ENCODE results near the gene DLL1.

Gene DLL1

DNA sequence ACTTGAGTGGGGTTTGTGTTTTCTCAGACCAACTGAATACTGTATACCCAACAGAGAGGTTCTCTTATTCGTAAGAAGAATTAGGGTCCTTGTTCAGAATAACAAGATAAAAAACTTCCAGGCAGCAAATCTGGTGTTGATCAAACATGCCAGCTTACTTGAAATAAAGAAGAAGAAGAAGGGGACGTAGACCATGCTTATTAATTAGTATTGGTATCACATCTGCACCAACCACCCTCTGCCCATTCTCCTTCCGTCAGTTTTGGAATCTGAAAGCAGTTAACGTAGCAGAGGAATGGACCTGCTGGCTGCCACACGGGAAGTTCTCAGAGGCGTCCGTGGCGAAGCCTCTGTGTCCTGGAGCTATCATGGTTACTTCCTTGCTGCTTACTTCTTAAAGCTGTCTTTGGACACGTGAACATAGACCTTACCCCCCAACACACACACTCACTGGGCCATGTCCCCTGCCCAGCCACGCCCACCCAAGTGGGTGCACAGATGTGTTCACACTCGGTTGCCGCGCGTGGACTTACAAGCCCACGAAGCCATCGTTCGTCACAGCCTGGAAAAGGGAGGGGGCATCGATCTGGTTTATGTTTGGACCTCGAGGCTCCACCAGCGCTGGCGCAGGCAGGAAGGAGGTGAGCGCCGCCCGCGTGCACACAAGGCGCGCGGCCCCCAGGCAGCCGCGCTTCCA, 4.1 kb upstream of the DLL1 start:
- TF ChIP-seq, protein P1, sequence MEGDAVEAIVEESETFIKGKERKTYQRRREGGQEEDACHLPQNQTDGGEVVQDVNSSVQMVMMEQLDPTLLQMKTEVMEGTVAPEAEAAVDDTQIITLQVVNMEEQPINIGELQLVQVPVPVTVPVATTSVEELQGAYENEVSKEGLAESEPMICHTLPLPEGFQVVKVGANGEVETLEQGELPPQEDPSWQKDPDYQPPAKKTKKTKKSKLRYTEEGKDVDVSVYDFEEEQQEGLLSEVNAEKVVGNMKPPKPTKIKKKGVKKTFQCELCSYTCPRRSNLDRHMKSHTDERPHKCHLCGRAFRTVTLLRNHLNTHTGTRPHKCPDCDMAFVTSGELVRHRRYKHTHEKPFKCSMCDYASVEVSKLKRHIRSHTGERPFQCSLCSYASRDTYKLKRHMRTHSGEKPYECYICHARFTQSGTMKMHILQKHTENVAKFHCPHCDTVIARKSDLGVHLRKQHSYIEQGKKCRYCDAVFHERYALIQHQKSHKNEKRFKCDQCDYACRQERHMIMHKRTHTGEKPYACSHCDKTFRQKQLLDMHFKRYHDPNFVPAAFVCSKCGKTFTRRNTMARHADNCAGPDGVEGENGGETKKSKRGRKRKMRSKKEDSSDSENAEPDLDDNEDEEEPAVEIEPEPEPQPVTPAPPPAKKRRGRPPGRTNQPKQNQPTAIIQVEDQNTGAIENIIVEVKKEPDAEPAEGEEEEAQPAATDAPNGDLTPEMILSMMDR (IDR thresholded peaks at IDR 0.05; ENCODE audit: extremely low read depth, missing control alignments), result no peak
- DNase-seq (ENCODE audit: low spot score), result peak; percentile 56

DNA sequence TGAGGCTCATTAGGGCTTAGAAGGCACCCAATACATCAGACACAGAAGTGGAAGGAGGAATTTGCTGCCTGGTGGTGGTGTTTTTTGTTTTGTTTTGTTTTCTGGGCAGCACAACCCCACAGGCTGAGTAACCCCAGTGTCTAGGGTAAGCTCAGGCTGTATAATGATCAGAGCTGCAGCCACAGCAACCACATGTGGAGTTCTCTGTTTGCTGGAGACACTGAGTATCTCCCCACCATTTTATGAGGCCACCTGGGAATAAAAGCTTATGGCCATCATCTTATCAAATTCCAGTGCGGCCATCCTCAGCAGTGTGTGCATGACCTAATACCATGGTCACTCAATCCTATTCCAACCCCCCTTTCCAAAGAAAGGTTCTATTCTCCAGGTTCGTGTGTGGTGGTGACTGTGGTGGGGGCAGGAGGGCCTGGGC, 3.4 kb upstream of the DLL1 start:
- DNase-seq (ENCODE audit: low spot score), result no peak

DNA sequence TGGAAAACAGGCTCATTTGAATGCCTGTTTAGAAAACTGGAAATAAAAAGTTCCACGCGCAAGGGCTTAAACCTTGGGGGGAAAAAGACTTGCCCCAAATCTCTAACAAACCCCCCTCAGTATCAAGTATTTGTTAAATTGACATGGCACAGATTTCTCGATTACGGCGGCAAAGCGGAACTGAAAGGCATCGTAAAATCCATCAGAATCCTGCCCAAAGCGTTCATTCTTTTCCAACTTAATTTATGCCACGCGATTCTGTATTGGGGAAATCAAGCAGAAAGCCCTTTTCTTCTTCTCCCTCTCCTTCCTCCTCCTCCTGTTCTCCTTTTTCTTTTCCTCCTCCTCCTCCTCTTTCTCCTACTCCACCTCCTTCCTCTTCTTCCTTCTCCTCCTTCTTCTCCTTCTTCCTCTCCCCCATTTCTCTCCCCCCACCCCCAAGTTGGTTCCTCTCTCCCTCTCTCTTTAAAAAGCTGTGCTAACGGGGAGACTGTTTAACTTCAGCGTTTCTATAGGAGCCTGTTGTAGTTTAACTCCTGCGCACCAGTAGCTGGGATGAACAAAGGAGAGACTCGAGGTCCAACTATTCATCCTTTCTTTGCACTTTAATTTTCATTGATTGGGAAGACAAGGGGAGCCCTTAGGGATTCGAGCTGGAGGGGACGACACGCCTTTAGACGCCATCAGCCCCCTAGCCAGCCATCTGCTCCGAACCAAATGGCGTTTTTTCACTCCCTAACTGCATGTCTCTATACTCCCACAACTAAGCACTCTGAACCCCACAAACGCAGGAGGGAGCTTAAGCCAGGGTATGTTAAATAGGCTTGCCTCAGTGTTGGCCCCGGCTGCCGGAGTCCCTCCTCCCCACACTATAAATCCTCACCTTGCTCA, 2.7 kb upstream of the DLL1 start:
- TF ChIP-seq, protein P1 (IDR thresholded peaks at IDR 0.05; ENCODE audit: extremely low read depth, missing control alignments), result no peak
- no peak for DNase-seq (ENCODE audit: low spot score)

More for the DNA sequence above, 3.4 kb upstream of the DLL1 start:
- TF ChIP-seq, protein P1 (IDR thresholded peaks at IDR 0.05; ENCODE audit: extremely low read depth, missing control alignments), result no peak

DNA sequence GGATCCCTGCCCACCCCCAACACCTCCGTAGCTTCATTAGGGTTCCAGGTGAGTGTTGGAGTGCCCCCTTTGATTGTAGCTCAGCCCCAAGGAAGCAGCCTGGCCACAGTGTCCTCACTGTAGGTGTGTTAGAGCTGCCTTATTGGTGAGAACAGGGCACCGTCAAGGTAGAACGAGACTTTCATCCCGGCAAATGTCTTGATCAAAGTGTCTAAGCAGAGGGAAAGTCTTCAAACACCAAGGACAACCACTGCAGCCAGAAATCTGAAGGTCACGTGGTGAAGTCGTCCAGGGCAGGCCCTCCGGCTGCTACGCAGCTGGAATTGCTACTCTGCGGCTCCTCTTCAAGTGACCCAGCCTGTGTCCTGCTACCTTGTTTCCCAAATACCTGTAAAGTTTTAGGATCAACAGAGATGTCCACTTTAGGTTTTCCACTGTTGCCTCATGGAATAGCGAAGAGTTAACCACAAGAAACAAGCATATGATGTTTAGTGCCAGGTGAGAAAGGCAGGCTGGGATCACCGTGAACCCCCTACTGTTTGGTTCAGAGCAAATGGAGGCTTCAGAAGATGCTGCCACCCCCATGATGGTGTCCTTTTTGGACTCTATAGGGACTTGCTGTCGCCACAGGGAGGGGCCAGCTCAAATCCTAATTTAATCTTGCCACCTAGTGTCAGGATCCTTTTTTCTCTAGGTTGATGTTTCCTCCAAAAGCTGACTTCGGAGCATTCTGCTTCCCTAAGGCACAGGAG, 1.7 kb upstream of the DLL1 start:
- TF ChIP-seq, protein P1 (IDR thresholded peaks at IDR 0.05; ENCODE audit: extremely low read depth, missing control alignments), result no peak
- peak; percentile 70 for DNase-seq (ENCODE audit: low spot score)

DNA sequence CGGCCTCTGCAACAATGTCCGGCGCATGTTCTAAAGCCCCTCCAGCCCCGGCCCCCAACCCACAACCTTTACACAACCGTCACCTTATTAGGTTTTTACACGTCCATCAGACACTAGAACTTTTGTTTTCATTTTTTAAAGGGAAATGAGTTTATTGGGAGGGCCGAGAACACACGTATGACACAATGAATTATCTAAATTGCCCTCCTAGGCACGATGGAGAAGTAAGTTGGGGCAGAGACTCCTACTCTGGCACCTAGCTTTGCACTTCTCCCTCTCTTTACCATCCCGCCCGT, 1.2 kb upstream of the DLL1 start:
- no peak for DNase-seq (ENCODE audit: low spot score)
- TF ChIP-seq, protein P1 (IDR thresholded peaks at IDR 0.05; ENCODE audit: extremely low read depth, missing control alignments), result no peak

DNA sequence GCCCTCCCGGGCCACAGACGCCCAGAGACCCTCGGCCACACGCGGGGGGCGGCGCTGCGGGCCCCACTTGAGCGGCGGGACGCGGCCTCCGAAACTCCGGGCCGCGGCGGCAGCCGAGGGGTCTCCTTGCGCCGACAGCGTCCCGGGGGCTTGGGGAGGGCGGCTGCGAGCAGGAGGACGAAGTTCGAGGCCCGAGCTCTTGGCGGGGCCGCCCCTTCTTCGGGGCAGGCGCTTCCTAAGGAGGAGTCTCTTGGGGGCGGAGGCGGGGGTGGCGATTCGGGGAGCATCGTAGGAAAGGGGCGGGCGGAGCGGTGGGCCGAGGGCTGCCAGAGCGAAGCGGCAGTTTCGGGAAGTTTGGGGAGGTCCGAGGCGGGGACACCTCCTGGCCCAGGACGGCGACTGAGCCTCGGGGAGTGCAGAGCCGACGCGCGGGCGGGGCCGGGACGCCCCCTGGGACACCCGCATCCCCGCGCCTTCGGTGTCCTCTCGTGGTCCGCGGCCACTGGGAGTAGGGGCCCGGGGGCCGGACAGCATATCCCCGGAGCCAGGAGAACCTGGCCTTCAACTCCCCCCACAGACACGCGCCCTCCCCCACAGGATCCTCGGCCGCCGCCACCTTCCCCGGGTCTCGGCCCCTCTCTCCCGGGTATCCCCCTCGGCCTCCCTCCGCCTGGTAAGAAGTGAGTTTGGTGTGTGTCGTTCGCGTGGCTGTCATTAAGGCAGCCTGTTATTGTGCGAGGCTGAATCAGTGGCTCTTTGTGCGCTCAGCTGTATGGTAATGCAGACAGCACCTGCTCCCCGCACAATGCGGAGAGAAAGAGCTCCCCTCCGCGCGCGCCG, 613 bp upstream of the DLL1 start:
- peak; percentile 78 for DNase-seq (ENCODE audit: low spot score)
- TF ChIP-seq, protein P1 (IDR thresholded peaks at IDR 0.05; ENCODE audit: extremely low read depth, missing control alignments), result no peak
